ENCODE measurements around the gene IFNA2.
"Not testable (repeated sequence)": the region's sequence is repeated elsewhere in the genome, so short reads cannot be mapped to it uniquely, and the experiment has no call there.

IFNA2 gene

DNA sequence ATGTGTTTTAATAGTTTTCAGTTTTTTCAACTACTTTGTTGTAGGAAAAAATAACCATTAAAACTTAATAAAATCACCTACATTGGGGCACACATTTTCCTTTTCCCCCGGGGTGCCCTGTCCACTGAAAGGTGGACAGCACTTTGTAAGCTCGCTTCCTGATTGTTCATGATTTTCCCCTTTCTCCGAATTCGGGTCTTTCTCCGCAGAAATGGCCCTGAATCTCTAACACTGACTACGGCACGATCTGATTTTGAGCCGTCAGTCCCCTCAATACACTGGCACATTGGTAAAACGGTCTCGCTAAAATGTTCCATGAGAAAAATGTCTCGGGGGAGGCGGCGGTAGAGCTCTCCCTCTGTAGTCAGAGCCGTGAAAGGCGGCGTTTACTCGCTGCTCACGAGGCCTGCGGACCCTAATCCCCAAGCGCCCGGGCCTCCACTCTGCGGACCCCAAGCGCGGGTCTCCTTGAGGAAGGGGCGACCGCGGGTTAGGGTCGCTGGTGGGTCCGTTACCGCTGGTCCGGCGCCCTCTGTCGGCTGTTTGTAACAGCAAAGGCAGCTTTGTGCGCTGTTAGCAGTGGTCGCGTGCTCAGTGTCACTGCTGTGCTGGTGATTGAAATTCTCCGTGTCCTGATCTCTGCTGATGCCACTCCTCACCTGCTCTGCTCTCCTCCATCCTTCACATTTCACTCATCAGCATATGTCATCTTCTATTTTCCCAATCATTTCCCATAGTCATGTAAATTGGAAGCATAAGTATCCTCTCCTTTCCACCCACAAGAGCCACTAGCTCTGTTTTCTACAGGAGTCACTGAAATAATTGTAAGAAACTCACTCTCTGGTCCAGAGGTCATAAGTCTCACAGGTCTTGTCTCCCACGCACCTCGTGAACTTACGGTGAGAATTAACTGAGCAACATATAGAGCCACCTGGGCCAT, 10.8 kb upstream of the IFNA2 start:
- DNase-seq (ENCODE audit: low read depth, low spot score) = no peak
- H3K4me3 ChIP-seq (ENCODE audit: low read length) = no peak overlapping the region

DNA sequence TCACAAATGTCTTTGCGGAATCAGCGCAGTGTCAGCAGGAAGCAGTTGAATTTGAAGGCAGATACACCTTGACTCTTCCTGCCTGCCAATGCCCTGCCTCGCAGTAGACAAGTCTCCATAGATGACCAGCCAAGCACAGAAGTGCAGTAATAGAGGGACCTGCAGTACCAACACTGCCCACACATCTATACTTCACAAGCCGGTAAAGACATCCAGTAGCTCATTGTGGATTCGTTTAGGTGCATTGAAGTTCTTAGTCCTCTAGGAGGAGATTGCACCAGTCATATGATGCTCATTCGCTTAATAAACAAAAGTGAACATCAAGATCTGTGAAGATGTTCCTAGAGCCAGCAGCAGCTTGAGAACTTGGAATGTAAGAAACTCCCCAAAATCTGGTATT, 7.1 kb upstream of the IFNA2 start:
- no peak for DNase-seq (ENCODE audit: low read depth, low spot score)
- H3K4me3 ChIP-seq (ENCODE audit: low read length) = no peak overlapping the region

DNA sequence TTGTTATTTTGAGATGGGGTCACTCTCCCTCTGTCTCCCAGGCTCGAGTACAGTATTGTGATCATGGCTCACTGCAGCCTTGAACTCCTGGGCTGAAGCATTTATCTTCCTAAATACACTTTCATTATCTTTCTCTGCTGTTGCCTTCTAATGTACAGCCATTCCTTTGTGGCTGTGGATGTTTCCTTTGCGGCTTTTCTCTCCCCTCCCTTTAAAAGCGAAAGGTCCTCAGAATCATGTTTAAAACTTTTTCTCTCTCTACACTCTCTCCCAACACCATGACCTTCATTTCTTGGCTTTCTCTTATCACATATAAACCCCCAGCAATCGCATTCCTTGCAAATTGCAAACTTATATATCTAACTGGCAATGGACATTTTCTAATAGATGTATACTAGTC, 1.6 kb downstream of the IFNA2 start:
- no peak overlapping the region for H3K4me3 ChIP-seq (ENCODE audit: low read length)
- no peak for DNase-seq (ENCODE audit: low read depth, low spot score)

- no peak for DNase-seq (ENCODE audit: low read depth, low spot score)
- no peak overlapping the region for H3K4me3 ChIP-seq (ENCODE audit: low read length)
Measured at GRCh38 chr9:21381448-21382339, 3.5 kb downstream of the IFNA2 start.

DNA sequence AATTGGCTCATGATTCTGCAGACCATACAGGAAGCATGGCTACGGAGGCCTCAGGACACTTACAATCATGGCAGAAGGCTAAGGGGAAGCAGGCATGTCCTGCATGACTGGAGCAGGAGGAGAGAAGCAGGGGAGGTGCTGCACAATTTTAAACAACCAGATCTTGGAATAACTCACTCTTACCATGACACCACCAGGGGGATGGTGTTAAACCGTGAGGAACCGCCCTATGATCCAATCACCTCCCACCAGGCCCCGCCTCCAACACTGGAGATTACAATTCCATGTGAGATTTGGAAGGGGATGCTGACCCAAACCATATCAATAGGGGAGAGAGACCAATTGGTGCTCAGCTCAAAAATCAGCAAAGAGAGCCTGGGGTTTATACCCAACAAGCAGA, 13.7 kb downstream of the IFNA2 start:
- not testable (repeated sequence) for DNase-seq (ENCODE audit: low read depth, low spot score); H3K4me3 ChIP-seq (ENCODE audit: low read length)

GRCh38 chr9:21367957-21368356, 17.2 kb downstream of the IFNA2 start, which contains the start of gene IFNA13:
Gene IFNA13, minus strand, starts transcription at chr9:21368057. Its CDS starts 47 bp downstream, at chr9:21368010.
- no peak within 1 kb of the TSS for H3K4me3 ChIP-seq (ENCODE audit: low read length)
- DNase-seq (ENCODE audit: low read depth, low spot score) = no peak

- not testable (repeated sequence) for H3K4me3 ChIP-seq (ENCODE audit: low read length); DNase-seq (ENCODE audit: low read depth, low spot score)
Measured at GRCh38 chr9:21367169-21367568, 18.0 kb downstream of the IFNA2 start.

DNA sequence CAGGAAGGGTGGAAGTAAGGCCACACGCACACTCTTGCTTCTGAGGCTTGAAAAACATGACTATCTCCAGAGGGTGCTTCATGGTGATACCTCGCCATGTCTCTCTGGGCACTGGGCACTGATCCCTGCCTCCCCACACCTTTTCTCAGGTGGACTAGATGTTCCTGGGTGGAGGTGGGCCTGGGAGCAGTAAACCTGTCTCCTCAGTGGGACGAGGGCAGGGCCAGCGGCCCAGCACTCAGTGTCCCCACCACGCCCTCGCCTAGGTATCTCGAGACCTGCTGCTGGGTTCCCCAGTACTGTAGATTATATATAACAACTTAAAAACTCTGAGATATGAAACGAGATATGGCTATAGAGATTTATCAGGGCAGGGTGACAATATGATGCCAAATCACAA, 22.9 kb downstream of the IFNA2 start:
- DNase-seq (ENCODE audit: low read depth, low spot score) = no peak
- H3K4me3 ChIP-seq (ENCODE audit: low read length) = no peak overlapping the region

DNA sequence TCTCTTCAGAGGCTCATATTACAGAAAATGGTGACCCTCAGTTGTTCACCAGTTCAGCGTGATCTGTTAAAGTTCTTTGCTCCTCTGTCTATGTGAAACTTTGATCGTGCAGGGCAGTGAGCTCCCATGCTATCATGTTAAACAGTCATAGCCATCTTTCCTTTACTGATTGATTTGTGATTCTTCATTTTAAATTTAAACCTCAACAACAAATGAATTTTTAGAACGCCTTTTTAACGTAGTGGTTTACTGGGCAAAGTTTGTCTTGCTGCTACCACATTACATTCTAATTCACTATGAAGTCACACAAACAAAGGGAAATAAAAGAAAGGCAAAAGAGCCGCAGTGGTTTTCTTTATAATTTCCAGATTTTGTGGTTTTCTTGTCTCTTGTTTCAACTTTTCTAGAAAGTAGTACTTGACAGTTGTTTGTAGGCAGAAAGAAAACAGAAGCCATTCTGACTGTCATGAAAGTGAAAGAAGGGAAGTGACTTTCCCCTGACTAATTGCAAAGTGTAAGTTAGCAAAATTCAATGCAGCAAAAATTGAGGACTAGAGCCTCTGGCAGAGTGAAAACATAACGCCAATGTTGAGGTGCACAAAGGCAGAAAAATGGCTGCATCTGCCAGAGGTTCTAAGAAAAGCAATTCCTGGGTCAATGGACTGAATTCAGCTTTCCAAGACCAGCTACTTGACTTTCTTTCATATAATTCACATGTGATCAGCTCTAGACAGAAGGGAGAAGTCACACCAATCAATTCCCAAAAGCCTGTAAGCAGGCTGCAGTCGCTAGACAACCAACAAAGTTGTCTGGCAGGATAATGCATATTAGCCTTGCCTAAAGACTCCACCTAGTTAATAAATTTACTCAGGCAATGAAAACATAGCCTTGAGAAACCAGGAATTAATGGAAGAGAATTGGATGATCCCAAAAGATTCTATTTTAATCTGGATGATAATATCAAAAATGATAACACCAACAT, 27.4 kb downstream of the IFNA2 start:
- DNase-seq (ENCODE audit: low read depth, low spot score) = no peak
- H3K4me3 ChIP-seq (ENCODE audit: low read length) = no peak overlapping the region

DNA sequence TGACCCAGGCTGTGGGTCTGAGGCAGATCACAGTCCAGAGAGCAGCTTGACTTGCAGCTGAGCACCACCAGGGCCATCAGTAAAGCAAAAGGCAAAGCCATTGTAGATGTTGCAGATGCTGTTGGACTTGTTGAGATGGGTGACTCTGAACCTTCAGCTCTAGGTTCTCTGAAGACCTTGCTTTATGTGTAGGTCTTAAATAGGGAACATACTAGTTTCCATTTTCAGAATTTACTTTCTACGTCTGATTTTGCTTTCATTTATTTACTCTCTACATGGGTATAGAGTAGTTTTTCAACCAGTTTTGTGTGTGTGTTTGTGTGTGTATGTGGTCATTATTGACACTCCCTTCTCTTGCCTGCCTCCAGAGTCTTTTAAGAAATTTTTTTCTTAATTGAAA, 34.4 kb downstream of the IFNA2 start, which contains the start of gene IFNA6:
IFNA6 (minus strand) TSS at position 101 of the 400 bp plus-strand sequence; CDS start at position 101, 0 bp downstream.
- DNase-seq (ENCODE audit: low read depth, low spot score) = no peak
- H3K4me3 ChIP-seq (ENCODE audit: low read length) = no peak within 1 kb of the TSS

GRCh38 chr9:21348430-21348970, 36.7 kb downstream of the IFNA2 start:
- DNase-seq (ENCODE audit: low read depth, low spot score) = no peak
- H3K4me3 ChIP-seq (ENCODE audit: low read length) = no peak overlapping the region

GRCh38 chr9:21340735-21341134, 44.5 kb downstream of the IFNA2 start:
- no peak overlapping the region for H3K4me3 ChIP-seq (ENCODE audit: low read length)
- DNase-seq (ENCODE audit: low read depth, low spot score) = no peak

- no peak overlapping the region for H3K4me3 ChIP-seq (ENCODE audit: low read length)
- DNase-seq (ENCODE audit: low read depth, low spot score) = no peak
Measured at GRCh38 chr9:21336457-21336856, 48.7 kb downstream of the IFNA2 start.

GRCh38 chr9:21334701-21335632, 50.2 kb downstream of the IFNA2 start, which contains the start of gene KLHL9:
Gene KLHL9, minus strand, starts transcription at chr9:21335404. Its CDS starts 545 bp downstream, at chr9:21334859.
- no peak within 1 kb of the TSS for H3K4me3 ChIP-seq (ENCODE audit: low read length)
- no peak for DNase-seq (ENCODE audit: low read depth, low spot score)

All from Jurkat, Clone E6-1 (cell line).